ENCODE results near the gene REXO2. TPM values are rescaled to one million over a fixed set of nuclear protein-coding genes. Genes with fewer than 3 reads are reported as not detected.

The REXO2 gene
- total and polyA plus RNA-seq, 2 of the 8 experiments (the other 6 are each of a cell fraction or from before 2014, with no cell fraction given), result 111 to 114 TPM

- DNase-seq (ENCODE audit: low read depth in 1 of 2, low spot score in 2 of 2), result no peak
- WGBS, 2 experiments (ENCODE audit: extremely low coverage in 1 of 2, insufficient coverage in 1 of 2, insufficient read length in 1 of 2, insufficient replicate concordance in 2 of 2, low coverage in 1 of 2, low lambda C conversion rate in 2 of 2, missing lambda C conversion rate in 1 of 2), result 88% methylated on average over 6 of the region's 6 CpGs; no CpG with 5 or more reads in 1 of the 2 experiments
- Histone ChIP-seq H3K4me1 (replicated peaks in 1 of 4; ENCODE audit: control insufficient read depth in 3 of 4, insufficient read depth in 4 of 4, low read length in 3 of 4) (no peaks in the 10 kb centered on the region), H2AFZ (ENCODE audit: low read length) (no peak overlapping the region), H2BK120ac (replicated peaks; ENCODE audit: low read depth, low read length) (no peak overlapping the region), H3K79me1 (ENCODE audit: low read depth, low read length) (peaks cover 3% of the 10 kb centered on the region), H3K27me3 (replicated peaks in 1 of 4; ENCODE audit: control insufficient read depth in 3 of 4, extremely low read depth in 1 of 4, insufficient read depth in 3 of 4, low read length in 3 of 4) (no peaks in the 10 kb centered on the region), H4K91ac (replicated peaks; ENCODE audit: insufficient read length, low read length) (no peak overlapping the region), H3K14ac (ENCODE audit: insufficient read length) (no peak overlapping the region), H2BK5ac (ENCODE audit: low read depth, low read length) (no peak overlapping the region), H2AK5ac (ENCODE audit: low read depth, low read length) (no peak overlapping the region), H3K9ac (replicated peaks in 1 of 4; ENCODE audit: extremely low read depth in 1 of 4, low read depth in 3 of 4, low read length in 3 of 4) (no peak overlapping the region), H3K4me2 (ENCODE audit: insufficient read depth in 1 of 2, low read depth in 2 of 2, low read length in 2 of 2) (no peak overlapping the region), H4K20me1 (replicated peaks in 1 of 2; ENCODE audit: control insufficient read depth in 1 of 2, insufficient read depth in 2 of 2, low read length in 2 of 2) (peaks cover 0 to 2% of the 10 kb centered on the region in 2 experiments), H2BK20ac (ENCODE audit: low read length) (no peak overlapping the region), H3K79me2 (ENCODE audit: control insufficient read depth in 1 of 2, insufficient read depth in 2 of 2, low read length in 2 of 2) (peaks cover 0 to 58% of the 10 kb centered on the region in 2 experiments; a peak in 3 of 4 replicates), H3K27ac (ENCODE audit: low read depth, low read length) (no peak overlapping the region), H3K9me3 (ENCODE audit: insufficient read depth in 2 of 2, low read depth in 1 of 2, low read length in 1 of 2) (no peaks in the 10 kb centered on the region), H3K18ac (ENCODE audit: extremely low read depth, low read length) (no peak overlapping the region), H2BK12ac (ENCODE audit: low read depth, low read length) (no peak overlapping the region), H3K4me3 (ENCODE audit: extremely low read depth in 1 of 4, insufficient read depth in 2 of 4, low read depth in 3 of 4, low read length in 4 of 4) (no peak overlapping the region), H3K23ac (ENCODE audit: insufficient read length) (no peak overlapping the region), H3K23me2 (ENCODE audit: low read depth, low read length) (no peaks in the 10 kb centered on the region), H2BK15ac (ENCODE audit: low read length) (no peak overlapping the region), H3K36me3 (ENCODE audit: control insufficient read depth in 2 of 4, insufficient read depth in 4 of 4, low read length in 3 of 4) (peaks cover 6 to 45% (median 28%) of the 10 kb centered on the region in 4 experiments), H4K8ac (ENCODE audit: extremely low read depth, insufficient read depth, low read length) (no peak overlapping the region), H3K4ac (replicated peaks; ENCODE audit: insufficient read length, low read depth, low read length) (no peak overlapping the region), H4K5ac (ENCODE audit: insufficient read length, low read depth, low read length) (no peak overlapping the region), H3K56ac (replicated peaks; ENCODE audit: insufficient read length, low read depth, low read length) (no peak overlapping the region)
- POLR2A ChIA-PET (ENCODE audit: partially characterized antibody), result no interaction called here
- CTCF ChIA-PET (ENCODE audit: partially characterized antibody), result interaction anchor here (1.0 to 1.9 kb wide), 3 partner anchors 37 to 289 kb away, joined by 3 read pairs; no protein-coding TSS in a partner anchor
- FAIRE-seq, result no peak
- TF ChIP-seq SUZ12 (IDR thresholded peaks at IDR 0.05; ENCODE audit: low read length) (no peak), SP4 (IDR thresholded peaks at IDR 0.05; ENCODE audit: low read length) (no peak), SIRT6 (IDR thresholded peaks at IDR 0.05; ENCODE audit: low read length) (no peak)
Observed at GRCh38 chr11:114449845-114450244, 10.6 kb downstream of the REXO2 start.

Measured in H1 (cell line).